Stomach (tissue), 9 donors: Measurements from ENCODE around the gene TPH1. TPM values are rescaled to one million over a fixed set of nuclear protein-coding genes. Genes with fewer than 3 reads are reported as not detected.

Experiments used
- DNase-seq, 2 donors: peaks; one replicate each; pipeline versions ENCODE4 v3.0.0 to v3.0.0-alpha.2; 2013 to 2019
- H3K27ac ChIP-seq, 5 donors: fragments of 200-600 bp in 4 of 5; sonication (generic) in 4 of 5; one replicate each; pipeline ENCODE4 v1.5.1; 2013 to 2019; ENCODE audit warnings: mild to moderate bottlenecking in 1 of 5, moderate library complexity in 1 of 5
- H3K27me3 ChIP-seq, 3 donors: fragments of 200-600 bp; sonication (generic); one replicate each; pipeline ENCODE4 v1.5.1; 2017 to 2019; ENCODE audit warnings: mixed run types in 1 of 3
- H3K36me3 ChIP-seq, 4 donors: fragments of 200-600 bp; sonication (generic); 1 replicate in 3 of 4; 2 replicates in 1 of 4; pipeline ENCODE4 v1.5.1; 2016 to 2019
- H3K4me1 ChIP-seq, 4 donors: fragments of 200-600 bp; sonication (generic); one replicate each; pipeline ENCODE4 v1.5.1; 2016 to 2019
- H3K4me3 ChIP-seq, 4 donors: fragments of 200-600 bp; sonication (generic) in 3 of 4; one replicate each; pipeline ENCODE4 v1.5.1; 2016 to 2019; ENCODE audit warnings: mild to moderate bottlenecking in 1 of 4
- H3K9me3 ChIP-seq, 4 donors: fragments of 200-600 bp; sonication (generic); one replicate each; pipeline ENCODE4 v1.5.1; 2016 to 2019
- EP300 ChIP-seq: sonication (generic); formaldehyde crosslinking; IDR thresholded peaks from one replicate; pipeline ENCODE4 v1.6.1; 2017; ENCODE audit warnings: antibody characterized with exemption
- POLR2A ChIP-seq, 4 donors: fragments of 450-650 bp; IDR thresholded peaks; one replicate each; pipeline ENCODE4 v1.6.1; 2016; ENCODE audit warnings: antibody characterized with exemption in 4 of 4, control low read depth in 2 of 4, mild to moderate bottlenecking in 1 of 4, moderate library complexity in 1 of 4
- POLR2AphosphoS5 ChIP-seq, 3 donors: sonication (generic); formaldehyde crosslinking; IDR thresholded peaks; one replicate each; pipeline ENCODE4 v1.6.1; 2016; ENCODE audit warnings: antibody characterized with exemption in 3 of 3
- WGBS, 5 donors: extraction: QIAGEN DNeasy Blood & Tissue Kit in 3 of 5; methylation state at CpG; one replicate each; pipeline versions ENCODE4 v1.1.5 to v1.1.7; 2013 to 2018; 5-methylcytosine and 5-hydroxymethylcytosine counted together
- intact Hi-C: fragments of 100-400 bp; cut with DNase I; formaldehyde crosslinking; loops from one replicate; pipeline ENCODE4 v1.15.1; 2023; ENCODE audit warnings: low total_unique reads
- polyA plus RNA-seq, 3 donors: library from polyadenylated mRNA; stranded (reverse); fragments of 200-250 nt; gene quantifications; one replicate each; pipeline ENCODE4 v1.2.3, GENCODE V29; 2013
- total RNA-seq, 5 donors: library from RNA; depleted of rRNA; stranded (reverse); fragments of >200 nt; gene quantifications; one replicate each; pipeline versions ENCODE4 v1.1.0 to v1.2.3, GENCODE V29; 2014 to 2016
- TF ChIP-seq, protein P1 (sequence below), 7 experiments: fragments of 450-650 bp in 4 of 7; fragments of 200-600 bp in 3 of 7; sonication (generic) in 3 of 7; IDR thresholded peaks; one replicate each; pipeline ENCODE4 v1.5.1; 2016 to 2019; ENCODE audit warnings: antibody characterized with exemption in 7 of 7, control low read depth in 2 of 7, mild to moderate bottlenecking in 1 of 7
- donor health status: healthy with polysubstance abuse.
- donor health status: Bipolar disorder and iron deficiency.
- donor health status: healthy.

The TPH1 gene
- total and polyA plus RNA-seq, 8 donors, result 0.75 to 23.1 (median 3.1) TPM; not detected in 1

DNA sequence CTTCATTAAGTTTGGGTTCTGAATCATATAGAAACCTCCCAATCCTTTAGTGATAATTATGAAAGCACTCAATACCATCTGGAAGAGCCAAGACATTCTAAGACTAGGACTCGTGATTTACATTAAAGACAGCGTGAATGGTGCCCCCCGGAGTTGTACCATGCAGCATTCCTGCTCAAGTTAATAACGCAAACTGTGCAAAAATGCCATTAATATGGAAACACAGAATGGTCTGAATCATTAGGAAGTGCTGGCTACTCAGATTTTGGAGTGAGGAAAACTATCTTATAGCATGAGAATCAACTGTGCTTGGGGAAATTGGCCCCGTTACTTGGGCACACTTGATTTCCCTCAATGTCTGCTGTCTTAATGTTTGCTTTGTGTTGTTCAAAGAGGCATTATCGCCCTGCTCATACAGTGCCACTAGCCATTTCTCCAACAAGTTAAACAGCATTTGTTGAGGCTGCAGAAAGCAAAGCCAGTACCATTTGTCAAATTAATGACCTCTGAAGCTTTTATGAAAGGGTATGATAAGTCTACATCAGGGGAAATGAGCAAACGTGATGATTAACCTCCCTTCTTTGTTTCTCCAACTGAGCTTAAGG, 18.5 kb upstream of the TPH1 start:
- intact Hi-C loops, result no loop called here
- H3K36me3 ChIP-seq, result no peaks in the 10 kb centered on the region

DNA sequence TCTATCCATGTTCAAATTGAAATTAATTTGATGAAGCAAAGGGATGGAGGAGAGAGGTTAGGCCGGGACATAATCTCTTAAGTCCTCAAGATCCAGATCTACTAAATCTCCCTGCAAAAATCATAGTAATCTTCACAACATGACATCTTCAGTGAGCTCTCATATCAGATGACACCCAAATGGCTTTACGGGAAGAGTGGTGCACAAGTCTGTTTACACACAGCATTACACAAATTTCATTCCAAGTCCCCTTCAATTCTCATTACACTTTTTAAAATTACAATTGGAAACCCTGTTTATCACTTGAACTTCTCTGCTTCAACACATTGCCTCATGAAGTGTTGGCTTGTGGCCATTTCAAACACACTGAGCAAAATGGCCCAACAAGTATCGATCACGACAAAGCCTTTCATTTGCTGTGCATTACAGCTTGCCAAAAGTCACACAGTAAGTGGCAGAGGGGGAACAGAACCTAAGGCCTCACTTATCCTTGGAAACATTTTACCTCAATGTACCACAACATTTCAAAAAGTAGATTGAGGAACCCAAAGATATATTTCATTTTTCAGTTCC, 17.9 kb upstream of the TPH1 start:
- intact Hi-C loops, result no loop called here
- H3K4me1 ChIP-seq, result peaks cover 9 to 17% (median 13%) of the 10 kb centered on the region in 4 donors
- no peak overlapping the region for H3K4me3 ChIP-seq
- peak in 1 of 2 donors; percentile 40 for DNase-seq
- TF ChIP-seq POLR2A (IDR thresholded peaks at IDR 0.05), result no peak
- TF ChIP-seq POLR2AphosphoS5 (IDR thresholded peaks at IDR 0.05), result no peak
- TF ChIP-seq EP300, result no peak
- TF ChIP-seq, protein P1, sequence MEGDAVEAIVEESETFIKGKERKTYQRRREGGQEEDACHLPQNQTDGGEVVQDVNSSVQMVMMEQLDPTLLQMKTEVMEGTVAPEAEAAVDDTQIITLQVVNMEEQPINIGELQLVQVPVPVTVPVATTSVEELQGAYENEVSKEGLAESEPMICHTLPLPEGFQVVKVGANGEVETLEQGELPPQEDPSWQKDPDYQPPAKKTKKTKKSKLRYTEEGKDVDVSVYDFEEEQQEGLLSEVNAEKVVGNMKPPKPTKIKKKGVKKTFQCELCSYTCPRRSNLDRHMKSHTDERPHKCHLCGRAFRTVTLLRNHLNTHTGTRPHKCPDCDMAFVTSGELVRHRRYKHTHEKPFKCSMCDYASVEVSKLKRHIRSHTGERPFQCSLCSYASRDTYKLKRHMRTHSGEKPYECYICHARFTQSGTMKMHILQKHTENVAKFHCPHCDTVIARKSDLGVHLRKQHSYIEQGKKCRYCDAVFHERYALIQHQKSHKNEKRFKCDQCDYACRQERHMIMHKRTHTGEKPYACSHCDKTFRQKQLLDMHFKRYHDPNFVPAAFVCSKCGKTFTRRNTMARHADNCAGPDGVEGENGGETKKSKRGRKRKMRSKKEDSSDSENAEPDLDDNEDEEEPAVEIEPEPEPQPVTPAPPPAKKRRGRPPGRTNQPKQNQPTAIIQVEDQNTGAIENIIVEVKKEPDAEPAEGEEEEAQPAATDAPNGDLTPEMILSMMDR (IDR thresholded peaks at IDR 0.05), result no peak
- H3K36me3 ChIP-seq, result no peaks in the 10 kb centered on the region
- peak overlapping the region in 1 of 5 donors; percentile 11 for H3K27ac ChIP-seq
- H3K27me3 ChIP-seq, result no peaks in the 10 kb centered on the region
- WGBS, 5 donors, result 30 to 55% (median 37%) methylated on average over 4 of the region's 4 CpGs
- no peaks in the 10 kb centered on the region for H3K9me3 ChIP-seq

More for the DNA sequence above, 18.5 kb upstream of the TPH1 start:
- H3K27ac ChIP-seq, result no peak overlapping the region
- H3K4me3 ChIP-seq, result no peak overlapping the region
- WGBS, 5 donors, result 58 to 69% (median 63%) methylated on average over 7 of the region's 7 CpGs
- no peaks in the 10 kb centered on the region for H3K27me3 ChIP-seq
- H3K4me1 ChIP-seq, result peaks cover 9 to 17% (median 13%) of the 10 kb centered on the region in 4 donors
- H3K9me3 ChIP-seq, result no peaks in the 10 kb centered on the region
- DNase-seq, result peak in 1 of 2 donors; percentile 35
- TF ChIP-seq POLR2A (IDR thresholded peaks at IDR 0.05) (no peak), EP300 (no peak)

DNA sequence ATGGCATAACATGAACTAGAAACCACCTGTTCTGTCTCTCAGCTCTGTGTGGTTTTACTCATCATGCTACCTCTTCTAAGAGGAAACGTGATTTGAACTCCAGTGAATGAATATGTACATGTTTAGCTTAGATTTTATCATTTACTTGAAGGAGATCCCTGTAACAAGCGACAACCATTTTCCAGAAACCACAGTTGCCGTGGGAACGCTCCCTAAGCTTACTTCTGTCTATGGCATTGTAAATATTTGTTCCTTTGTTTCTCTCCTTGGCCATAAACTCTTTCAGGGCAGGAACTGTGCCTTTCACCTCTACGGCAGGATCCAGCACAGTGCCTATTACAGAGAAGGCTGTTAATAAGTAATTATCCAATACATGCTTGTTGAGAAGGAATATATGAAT, 17.1 kb upstream of the TPH1 start:
- WGBS, 5 donors, result 21 to 48% (median 39%) methylated on average over 5 of the region's 5 CpGs
- Histone ChIP-seq H3K4me3 (no peak overlapping the region), H3K27me3 (no peaks in the 10 kb centered on the region), H3K9me3 (no peaks in the 10 kb centered on the region), H3K27ac (no peak overlapping the region), H3K36me3 (no peaks in the 10 kb centered on the region), H3K4me1 (peaks cover 9 to 17% (median 13%) of the 10 kb centered on the region in 4 donors)
- intact Hi-C loops, result no loop called here
- peak; percentile 32 to 53 for DNase-seq
- no peak for TF ChIP-seq POLR2AphosphoS5 (IDR thresholded peaks at IDR 0.05)
- TF ChIP-seq, protein P1 (IDR thresholded peaks at IDR 0.05), result no peak
- no peak for TF ChIP-seq EP300
- TF ChIP-seq POLR2A (IDR thresholded peaks at IDR 0.05), result no peak

- H3K27ac ChIP-seq, result no peak overlapping the region
- intact Hi-C loops, result no loop called here
- DNase-seq, result no peak
- TF ChIP-seq POLR2AphosphoS5 (IDR thresholded peaks at IDR 0.05) (no peak), POLR2A (IDR thresholded peaks at IDR 0.05) (no peak), EP300 (no peak)
- TF ChIP-seq, protein P1 (IDR thresholded peaks at IDR 0.05), result no peak
- H3K4me1 ChIP-seq, result peaks cover 9 to 17% (median 13%) of the 10 kb centered on the region in 4 donors
- no peaks in the 10 kb centered on the region for H3K36me3 ChIP-seq
- H3K9me3 ChIP-seq, result no peaks in the 10 kb centered on the region
- H3K27me3 ChIP-seq, result no peaks in the 10 kb centered on the region
- WGBS, 5 donors, result 72 to 93% (median 90%) methylated on average over 2 of the region's 2 CpGs
- H3K4me3 ChIP-seq, result no peak overlapping the region
Measured at GRCh38 chr11:18061351-18061750, 15.3 kb upstream of the TPH1 start.
